ENCODE results near the gene NRL.

DNA sequence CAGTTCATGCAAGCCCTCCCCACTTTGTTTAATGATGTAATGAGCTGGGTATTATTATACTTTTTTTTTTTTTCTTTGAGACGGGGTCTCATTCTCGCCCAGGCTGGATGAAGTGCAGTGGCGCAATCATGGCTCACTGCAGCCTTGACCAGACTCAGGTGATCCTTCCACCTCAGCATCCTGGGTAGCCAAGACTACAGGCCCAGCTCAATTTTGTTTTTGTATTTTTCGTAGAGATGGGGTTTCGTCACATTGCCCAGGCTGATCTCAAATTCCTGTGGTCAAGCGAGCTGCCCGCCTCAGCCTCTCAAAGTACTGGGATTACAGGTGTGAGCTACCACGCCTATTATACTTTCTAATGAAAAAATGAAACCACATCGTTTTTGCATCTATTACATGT lies 4.7 kb downstream of the NRL start:
- TF ChIP-seq RAD21 (IDR thresholded peaks at IDR 0.05): no peak
- no peak for TF ChIP-seq EGR1 (IDR thresholded peaks at IDR 0.05; ENCODE audit: low read depth in 2 of 2)
- no peak for TF ChIP-seq CTCF (IDR thresholded peaks at IDR 0.05; ENCODE audit: low read depth, low read length, missing input control)
- TF ChIP-seq HNF4A (conservative IDR thresholded peaks at IDR 0.05): no peak
- TF ChIP-seq, protein P1, sequence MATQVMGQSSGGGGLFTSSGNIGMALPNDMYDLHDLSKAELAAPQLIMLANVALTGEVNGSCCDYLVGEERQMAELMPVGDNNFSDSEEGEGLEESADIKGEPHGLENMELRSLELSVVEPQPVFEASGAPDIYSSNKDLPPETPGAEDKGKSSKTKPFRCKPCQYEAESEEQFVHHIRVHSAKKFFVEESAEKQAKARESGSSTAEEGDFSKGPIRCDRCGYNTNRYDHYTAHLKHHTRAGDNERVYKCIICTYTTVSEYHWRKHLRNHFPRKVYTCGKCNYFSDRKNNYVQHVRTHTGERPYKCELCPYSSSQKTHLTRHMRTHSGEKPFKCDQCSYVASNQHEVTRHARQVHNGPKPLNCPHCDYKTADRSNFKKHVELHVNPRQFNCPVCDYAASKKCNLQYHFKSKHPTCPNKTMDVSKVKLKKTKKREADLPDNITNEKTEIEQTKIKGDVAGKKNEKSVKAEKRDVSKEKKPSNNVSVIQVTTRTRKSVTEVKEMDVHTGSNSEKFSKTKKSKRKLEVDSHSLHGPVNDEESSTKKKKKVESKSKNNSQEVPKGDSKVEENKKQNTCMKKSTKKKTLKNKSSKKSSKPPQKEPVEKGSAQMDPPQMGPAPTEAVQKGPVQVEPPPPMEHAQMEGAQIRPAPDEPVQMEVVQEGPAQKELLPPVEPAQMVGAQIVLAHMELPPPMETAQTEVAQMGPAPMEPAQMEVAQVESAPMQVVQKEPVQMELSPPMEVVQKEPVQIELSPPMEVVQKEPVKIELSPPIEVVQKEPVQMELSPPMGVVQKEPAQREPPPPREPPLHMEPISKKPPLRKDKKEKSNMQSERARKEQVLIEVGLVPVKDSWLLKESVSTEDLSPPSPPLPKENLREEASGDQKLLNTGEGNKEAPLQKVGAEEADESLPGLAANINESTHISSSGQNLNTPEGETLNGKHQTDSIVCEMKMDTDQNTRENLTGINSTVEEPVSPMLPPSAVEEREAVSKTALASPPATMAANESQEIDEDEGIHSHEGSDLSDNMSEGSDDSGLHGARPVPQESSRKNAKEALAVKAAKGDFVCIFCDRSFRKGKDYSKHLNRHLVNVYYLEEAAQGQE (IDR thresholded peaks at IDR 0.05): no peak
- TF ChIP-seq SP1 (IDR thresholded peaks at IDR 0.05): no peak
- TF ChIP-seq YY1 (IDR thresholded peaks at IDR 0.05): no peak
- no peak for TF ChIP-seq ATF3 (IDR thresholded peaks at IDR 0.05)
- TF ChIP-seq, protein P2, sequence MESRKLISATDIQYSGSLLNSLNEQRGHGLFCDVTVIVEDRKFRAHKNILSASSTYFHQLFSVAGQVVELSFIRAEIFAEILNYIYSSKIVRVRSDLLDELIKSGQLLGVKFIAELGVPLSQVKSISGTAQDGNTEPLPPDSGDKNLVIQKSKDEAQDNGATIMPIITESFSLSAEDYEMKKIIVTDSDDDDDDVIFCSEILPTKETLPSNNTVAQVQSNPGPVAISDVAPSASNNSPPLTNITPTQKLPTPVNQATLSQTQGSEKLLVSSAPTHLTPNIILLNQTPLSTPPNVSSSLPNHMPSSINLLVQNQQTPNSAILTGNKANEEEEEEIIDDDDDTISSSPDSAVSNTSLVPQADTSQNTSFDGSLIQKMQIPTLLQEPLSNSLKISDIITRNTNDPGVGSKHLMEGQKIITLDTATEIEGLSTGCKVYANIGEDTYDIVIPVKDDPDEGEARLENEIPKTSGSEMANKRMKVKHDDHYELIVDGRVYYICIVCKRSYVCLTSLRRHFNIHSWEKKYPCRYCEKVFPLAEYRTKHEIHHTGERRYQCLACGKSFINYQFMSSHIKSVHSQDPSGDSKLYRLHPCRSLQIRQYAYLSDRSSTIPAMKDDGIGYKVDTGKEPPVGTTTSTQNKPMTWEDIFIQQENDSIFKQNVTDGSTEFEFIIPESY (IDR thresholded peaks at IDR 0.05): no peak
- TF ChIP-seq, protein P3, sequence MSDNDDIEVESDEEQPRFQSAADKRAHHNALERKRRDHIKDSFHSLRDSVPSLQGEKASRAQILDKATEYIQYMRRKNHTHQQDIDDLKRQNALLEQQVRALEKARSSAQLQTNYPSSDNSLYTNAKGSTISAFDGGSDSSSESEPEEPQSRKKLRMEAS (IDR thresholded peaks at IDR 0.05): no peak
- no peak for TF ChIP-seq RXRA (IDR thresholded peaks at IDR 0.05)
- no peak for TF ChIP-seq JUND (IDR thresholded peaks at IDR 0.05)
- no peak for TF ChIP-seq NR2F2 (IDR thresholded peaks at IDR 0.05)
